IMR-90 (cell line): ENCODE results near the gene FRK. TPM values are rescaled to one million over a fixed set of nuclear protein-coding genes. Genes with fewer than 3 reads are reported as not detected.

Experiments
- ATAC-seq: fragments of 200-7000 bp; cut with Tn5 transposase; 2 replicates; pipeline ENCODE4 v1.9.1; 2020; ENCODE audit warnings: low read depth, mild to moderate bottlenecking, moderate library complexity
- BruUV-seq: library from RNA; stranded (reverse); fragments of 400-500 nt; replicated peaks from 2 replicates; lab custom pipeline; 2021; lab: Mats Ljungman, UMichigan
- CTCF ChIA-PET: fragments of 300-600 bp; formaldehyde crosslinking; extraction: SDS; loops from one replicate; lab custom pipeline; 2021; ENCODE audit warnings: antibody characterized with exemption; lab: Yijun Ruan, JAX
- POLR2A ChIA-PET: fragments of 300-600 bp; sonication (Branson Sonifier 250); formaldehyde crosslinking; loops from one replicate; lab custom pipeline; 2022; ENCODE audit warnings: antibody characterized with exemption; ENCODE audit not compliant: unreplicated experiment; lab: Charles Lee
- DNase-seq: peaks from one replicate; pipeline ENCODE4 v3.0.0; 2013
- H2AFZ ChIP-seq: replicated peaks from 2 replicates; pipeline ENCODE3; 2013; ENCODE audit warnings: low read length, mild to moderate bottlenecking; ENCODE audit not compliant: poor library complexity
- H2AK5ac ChIP-seq: 2 replicates; pipeline ENCODE4 v1.6.1; 2013; ENCODE audit warnings: low read depth, low read length, inconsistent platforms
- H2AK9ac ChIP-seq: replicated peaks from 2 replicates; pipeline ENCODE3; 2013; ENCODE audit warnings: mild to moderate bottlenecking, low read depth, low read length, moderate library complexity; ENCODE audit not compliant: poor library complexity
- H2BK120ac ChIP-seq: 2 replicates; pipeline ENCODE4 v1.6.1; 2013; ENCODE audit warnings: low read depth, low read length, inconsistent platforms
- H2BK15ac ChIP-seq: 3 replicates; pipeline ENCODE4 v1.6.1; 2013; ENCODE audit warnings: low read depth, low read length, inconsistent platforms
- H2BK20ac ChIP-seq: 2 replicates; pipeline ENCODE4 v1.6.1; 2013; ENCODE audit warnings: low read depth, mild to moderate bottlenecking, inconsistent platforms, low read length, moderate library complexity
- H2BK5ac ChIP-seq: 2 replicates; pipeline ENCODE4 v1.6.1; 2013; ENCODE audit warnings: mild to moderate bottlenecking, low read depth, low read length, inconsistent platforms; ENCODE audit not compliant: poor library complexity, severe bottlenecking
- H3K14ac ChIP-seq: replicated peaks from 2 replicates; pipeline ENCODE4 v1.6.1; 2013; ENCODE audit warnings: low read depth, low read length, inconsistent platforms
- H3K18ac ChIP-seq: 2 replicates; pipeline ENCODE4 v1.6.1; 2013; ENCODE audit warnings: low read depth, low read length, control low read depth
- H3K23ac ChIP-seq: 2 replicates; pipeline ENCODE4 v1.6.1; 2013; ENCODE audit warnings: low read depth, low read length, inconsistent platforms
- H3K27ac ChIP-seq: 2 replicates; pipeline ENCODE4 v1.5.1; 2013; ENCODE audit warnings: mild to moderate bottlenecking, control low read depth, low read length; ENCODE audit not compliant: insufficient read depth
- H3K27me3 ChIP-seq: 2 replicates; pipeline ENCODE4 v1.6.1; 2013; ENCODE audit warnings: low read length; ENCODE audit not compliant: control insufficient read depth, insufficient read depth
- H3K36me3 ChIP-seq: 2 replicates; pipeline ENCODE4 v1.6.1; 2013; ENCODE audit warnings: low read length, mixed read lengths; ENCODE audit not compliant: control insufficient read depth, insufficient read depth
- H3K4ac ChIP-seq: 2 replicates; pipeline ENCODE4 v1.6.1; 2013; ENCODE audit warnings: low read depth, low read length, inconsistent platforms
- H3K4me1 ChIP-seq: 2 replicates; pipeline ENCODE4 v1.6.1; 2013; ENCODE audit warnings: low read length, mixed read lengths; ENCODE audit not compliant: control insufficient read depth, insufficient read depth
- H3K4me2 ChIP-seq: 2 replicates; pipeline ENCODE4 v1.6.1; 2013; ENCODE audit warnings: low read depth, mild to moderate bottlenecking, control low read depth, low read length, moderate library complexity
- H3K4me3 ChIP-seq: 2 replicates; pipeline ENCODE4 v1.5.1; 2013; ENCODE audit warnings: low read depth, mild to moderate bottlenecking, control low read depth, low read length, moderate library complexity; ENCODE audit not compliant: insufficient read depth
- H3K56ac ChIP-seq: 2 replicates; pipeline ENCODE4 v1.6.1; 2013; ENCODE audit warnings: low read length, inconsistent platforms; ENCODE audit not compliant: insufficient read depth; ENCODE audit errors: extremely low read depth
- H3K79me1 ChIP-seq, 2 experiments: 2 replicates each; pipeline ENCODE4 v1.6.1; 2013; ENCODE audit warnings: low read length in 2 of 2, inconsistent platforms in 1 of 2, low read depth in 1 of 2
- H3K9ac ChIP-seq: 2 replicates; pipeline ENCODE4 v1.6.1; 2013; ENCODE audit warnings: low read depth, low read length, control low read depth
- H3K9me1 ChIP-seq: 2 replicates; pipeline ENCODE4 v1.6.1; 2013; ENCODE audit warnings: low read length, inconsistent platforms; ENCODE audit not compliant: insufficient read depth
- H3K9me3 ChIP-seq: 2 replicates; pipeline ENCODE4 v1.6.1; 2013; ENCODE audit warnings: low read length; ENCODE audit not compliant: control insufficient read depth, insufficient read depth
- H4K20me1 ChIP-seq: 2 replicates; pipeline ENCODE4 v1.6.1; 2013; ENCODE audit warnings: low read length, inconsistent platforms; ENCODE audit not compliant: insufficient read depth
- H4K5ac ChIP-seq: 2 replicates; pipeline ENCODE4 v1.6.1; 2013; ENCODE audit warnings: mild to moderate bottlenecking, low read depth, low read length, control low read depth
- H4K8ac ChIP-seq, 2 experiments: 2 replicates each; pipeline ENCODE4 v1.6.1; 2013; ENCODE audit warnings: low read depth in 2 of 2, low read length in 2 of 2, control low read depth in 1 of 2, inconsistent platforms in 1 of 2
- H4K91ac ChIP-seq: 2 replicates; pipeline ENCODE4 v1.6.1; 2013; ENCODE audit warnings: low read depth, low read length, inconsistent platforms; ENCODE audit not compliant: insufficient read depth
- CEBPB ChIP-seq: IDR thresholded peaks from 2 replicates; pipeline ENCODE4 v1.6.1; 2012; ENCODE audit warnings: low read depth, low read length, improper control_type of control experiment
- CHD1 ChIP-seq: IDR thresholded peaks from 2 replicates; pipeline ENCODE4 v1.6.1; 2012; ENCODE audit warnings: low read depth, low read length, improper control_type of control experiment
- FOS ChIP-seq: fragments of 150-350 bp; IDR thresholded peaks from 2 replicates; pipeline ENCODE4 v1.6.1; 2016; ENCODE audit warnings: low read depth, low read length
- RFX5 ChIP-seq: IDR thresholded peaks from 2 replicates; pipeline ENCODE4 v1.8.0; 2012; ENCODE audit warnings: low read depth, mild to moderate bottlenecking, low read length, moderate library complexity
- WGBS, 2 experiments: methylation state at CpG; one replicate each; pipeline versions ENCODE4 v1.1.5 to v1.1.7; 2013; ENCODE audit warnings: missing lambda C conversion rate in 2 of 2; ENCODE audit not compliant: insufficient read length in 1 of 2; ENCODE audit errors: extremely low coverage in 2 of 2; 5-methylcytosine and 5-hydroxymethylcytosine counted together
- dilution Hi-C: fragments of 300-500 bp; cut with HindIII; formaldehyde crosslinking; loops from one replicate; pipeline ENCODE4 v1.14.3; 2018; ENCODE audit warnings: low sequenced_read_pairs; ENCODE audit not compliant: unreplicated experiment
- in situ Hi-C: fragments of 300-500 bp; cut with MboI; formaldehyde crosslinking; loops from 3 replicates; pipeline ENCODE4 v1.14.3; 2019; ENCODE audit warnings: low sequenced_read_pairs, inconsistent platforms, mixed read lengths
- intact Hi-C: fragments of 100-400 bp; cut with micrococcal nuclease; formaldehyde crosslinking; loops from 2 replicates; pipeline ENCODE4 v1.10.0; 2022
- polyA plus RNA-seq, 3 experiments: library from polyadenylated mRNA; depleted of rRNA; stranded (reverse); fragments of >200 nt; gene quantifications; 2 replicates each; pipeline ENCODE4 v1.2.3, GENCODE V29; 2012; ENCODE audit warnings: low replicate concordance in 1 of 3
- total RNA-seq: library from RNA; depleted of rRNA; stranded (reverse); fragments of >200 nt; gene quantifications from 2 replicates; pipeline ENCODE4 v1.2.3, GENCODE V29; 2012
- TF ChIP-seq, protein P1 (sequence below): fragments of 150-350 bp; IDR thresholded peaks from 2 replicates; pipeline ENCODE4 v1.6.1; 2017; ENCODE audit warnings: mild to moderate bottlenecking, antibody characterized with exemption, low read length, low read depth

FRK gene
- total and polyA plus RNA-seq, 2 of the 4 experiments (the other 2 are of a cell fraction) = under 0.01 to 0.02 TPM

DNA sequence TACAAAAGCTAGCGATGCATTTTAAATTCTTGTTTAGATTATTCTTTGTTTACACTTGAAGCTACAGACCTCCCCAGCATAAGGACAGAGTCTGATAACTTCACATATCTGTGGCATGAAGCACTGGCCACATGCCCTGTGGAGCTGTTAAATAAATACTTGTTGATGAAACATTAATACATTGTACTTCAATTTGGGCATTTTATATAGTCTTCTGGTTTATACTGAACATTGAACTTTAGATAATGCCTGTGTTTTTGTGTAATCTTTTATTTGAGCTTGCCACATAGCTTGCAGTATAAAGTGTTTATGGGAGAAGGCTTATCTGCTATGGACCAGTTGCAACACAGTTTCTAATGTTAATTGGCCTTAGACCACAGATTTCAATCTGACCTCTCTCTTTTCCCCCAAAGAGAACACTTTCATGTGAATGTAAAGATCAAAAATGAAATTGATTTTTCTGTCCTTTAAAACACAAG is 48.2 kb downstream of the FRK start:
- no peak overlapping the region for H4K8ac ChIP-seq
- H3K27ac ChIP-seq = peak overlapping the region; percentile 73; the same call in 1 of the 2 replicates
- intact Hi-C loops (loop anchor here (10.0 kb wide), 2 partner anchors 192 to 398 kb away; no protein-coding TSS in a partner anchor), dilution Hi-C loops (no loop called here), in situ Hi-C loops (loop anchor here (5.0 kb wide), 1 partner anchor 85 kb away; no protein-coding TSS in a partner anchor)
- H2AK9ac ChIP-seq = no peak overlapping the region
- no peak overlapping the region for H3K56ac ChIP-seq
- ATAC-seq (peak; percentile 23), DNase-seq (peak; percentile 31)
- H4K20me1 ChIP-seq = no peaks in the 10 kb centered on the region
- H3K79me1 ChIP-seq = no peaks in the 10 kb centered on the region
- H3K9me3 ChIP-seq = no peaks in the 10 kb centered on the region
- no peaks in the 10 kb centered on the region for H3K36me3 ChIP-seq
- H3K14ac ChIP-seq = no peak overlapping the region
- no peak overlapping the region for H3K23ac ChIP-seq
- no CpG with 5 or more reads among the region's 1 CpG for WGBS, 2 experiments
- no peak overlapping the region for H2AFZ ChIP-seq
- peak overlapping the region; percentile 87 for H3K4me2 ChIP-seq
- no peak overlapping the region for H2AK5ac ChIP-seq
- no peak overlapping the region for H4K91ac ChIP-seq
- peak overlapping the region; percentile 76; the same call in 1 of the 2 replicates for H4K5ac ChIP-seq
- ChIA-PET CTCF (interaction anchor here (0.9 to 2.9 kb wide), 3 partner anchors 72 to 88 kb away, joined by 3 to 13 read pairs (median 11); partner anchors contain the start of gene NT5DC1), POLR2A (no interaction called here)
- BruUV-seq = no TSS peak
- H3K9me1 ChIP-seq = peaks cover 3% of the 10 kb centered on the region; the same call in 1 of the 2 replicates
- no peak overlapping the region; the same call in 2 of the 3 replicates for H2BK15ac ChIP-seq
- H3K4ac ChIP-seq = no peak overlapping the region
- no peak overlapping the region for H2BK20ac ChIP-seq
- TF ChIP-seq FOS = no peak
- TF ChIP-seq CHD1 = no peak
- TF ChIP-seq, protein P1, sequence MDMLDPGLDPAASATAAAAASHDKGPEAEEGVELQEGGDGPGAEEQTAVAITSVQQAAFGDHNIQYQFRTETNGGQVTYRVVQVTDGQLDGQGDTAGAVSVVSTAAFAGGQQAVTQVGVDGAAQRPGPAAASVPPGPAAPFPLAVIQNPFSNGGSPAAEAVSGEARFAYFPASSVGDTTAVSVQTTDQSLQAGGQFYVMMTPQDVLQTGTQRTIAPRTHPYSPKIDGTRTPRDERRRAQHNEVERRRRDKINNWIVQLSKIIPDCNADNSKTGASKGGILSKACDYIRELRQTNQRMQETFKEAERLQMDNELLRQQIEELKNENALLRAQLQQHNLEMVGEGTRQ = no peak
- TF ChIP-seq CEBPB = peak; percentile 61
- no peak for TF ChIP-seq RFX5
- no peaks in the 10 kb centered on the region for H3K27me3 ChIP-seq
- peaks cover 11% of the 10 kb centered on the region for H3K4me1 ChIP-seq
- peak overlapping the region; percentile 74; the same call in 1 of the 2 replicates for H3K18ac ChIP-seq
- no peak overlapping the region for H3K9ac ChIP-seq
- H2BK120ac ChIP-seq = peak overlapping the region; percentile 24; the same call in 1 of the 2 replicates
- no peak overlapping the region for H3K4me3 ChIP-seq
- peak overlapping the region; percentile 93 for H2BK5ac ChIP-seq
